Choroid plexus epithelial cell (primary cell): ENCODE data around the gene PANK4.

Source experiments
- DNase-seq: peaks from one replicate; pipeline ENCODE4 v3.0.0-alpha.2; 2010; ENCODE audit warnings: low read depth
- H3K4me3 ChIP-seq: 2 replicates; pipeline ENCODE4 v1.5.1; 2011; ENCODE audit warnings: low read depth, mild to moderate bottlenecking, control low read depth, low read length, moderate library complexity
- CTCF ChIP-seq: conservative IDR thresholded peaks from 2 replicates; pipeline ENCODE4 v1.5.1; 2011; ENCODE audit warnings: low read depth, mild to moderate bottlenecking, control low read depth, inconsistent platforms, low read length, moderate library complexity

PANK4 gene

DNA sequence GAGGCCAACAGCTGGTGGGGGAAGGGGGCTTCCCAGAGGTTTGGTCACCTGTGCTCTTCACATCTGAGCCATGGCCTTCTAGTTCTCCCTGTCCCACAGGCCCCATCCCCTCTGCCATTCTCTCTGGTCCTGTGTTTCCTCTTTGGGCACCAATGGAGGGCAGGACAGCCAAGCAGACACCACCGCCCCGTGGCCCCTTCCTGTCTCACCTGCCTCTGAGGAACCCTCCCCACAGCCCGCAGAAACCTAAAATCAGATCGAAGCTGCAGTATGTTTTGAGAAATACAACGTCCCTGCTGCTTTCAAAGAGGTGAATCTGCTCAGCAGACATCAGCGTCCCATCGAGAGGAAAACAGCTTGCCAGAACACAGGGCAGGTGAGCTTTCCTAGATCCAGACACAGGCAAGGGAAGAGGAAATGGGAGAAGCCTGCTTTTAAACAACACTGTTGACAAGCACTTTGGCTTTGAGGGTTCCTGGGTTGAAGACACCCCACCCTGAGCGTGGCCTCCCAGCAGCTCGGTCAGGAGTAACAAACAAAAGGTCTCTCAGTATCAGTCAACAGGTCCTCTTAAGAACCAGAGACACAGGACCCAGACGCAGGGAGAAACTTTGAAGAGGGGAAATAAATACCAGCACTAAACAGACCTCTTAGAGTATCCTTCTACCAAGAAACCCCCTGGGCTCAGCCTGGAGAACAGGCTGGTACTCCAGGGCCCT lies 2.3 kb downstream of the PANK4 start:
- TF ChIP-seq CTCF, result no peak
- no peak overlapping the region for H3K4me3 ChIP-seq
- DNase-seq, result no peak

DNA sequence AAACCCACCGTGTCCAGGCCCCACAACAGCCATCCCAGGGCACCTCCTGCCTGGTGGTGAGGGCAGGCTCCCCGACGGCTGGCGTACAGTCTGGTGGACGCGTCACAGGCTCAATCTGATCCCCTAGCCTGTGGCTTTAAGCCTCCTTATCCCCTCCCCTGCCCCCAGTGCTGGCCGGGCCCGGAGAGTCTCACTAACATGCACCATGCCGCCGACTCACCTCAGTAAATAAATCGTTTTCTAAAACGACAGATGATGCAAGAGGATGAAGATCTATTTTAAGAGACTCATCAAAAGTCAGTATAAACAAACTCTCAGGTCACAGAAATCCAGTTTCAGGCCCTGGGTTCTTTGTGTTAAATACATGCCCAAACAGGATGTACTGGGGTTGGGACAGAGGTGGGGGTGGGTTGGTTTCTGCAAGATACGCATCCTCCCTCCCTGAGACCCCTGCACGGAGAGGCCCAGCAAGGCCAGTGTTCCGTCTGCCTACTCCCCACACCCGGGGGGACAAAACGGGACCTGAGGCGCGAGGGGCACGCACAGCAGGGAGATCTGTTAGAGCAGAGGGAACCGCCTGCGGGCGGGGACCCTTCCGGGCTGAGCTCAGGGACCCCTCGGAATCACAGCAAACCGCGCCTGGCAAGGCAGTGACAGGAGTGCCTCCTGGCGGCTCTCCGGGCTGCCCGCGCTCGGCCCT lies 3.1 kb downstream of the PANK4 start:
- no peak overlapping the region for H3K4me3 ChIP-seq
- peak; percentile 39 for TF ChIP-seq CTCF
- DNase-seq, result no peak

- no peak overlapping the region for H3K4me3 ChIP-seq
- no peak for DNase-seq
- no peak for TF ChIP-seq CTCF
Measured at GRCh38 chr1:2522230-2522629, 4.2 kb downstream of the PANK4 start.

DNA sequence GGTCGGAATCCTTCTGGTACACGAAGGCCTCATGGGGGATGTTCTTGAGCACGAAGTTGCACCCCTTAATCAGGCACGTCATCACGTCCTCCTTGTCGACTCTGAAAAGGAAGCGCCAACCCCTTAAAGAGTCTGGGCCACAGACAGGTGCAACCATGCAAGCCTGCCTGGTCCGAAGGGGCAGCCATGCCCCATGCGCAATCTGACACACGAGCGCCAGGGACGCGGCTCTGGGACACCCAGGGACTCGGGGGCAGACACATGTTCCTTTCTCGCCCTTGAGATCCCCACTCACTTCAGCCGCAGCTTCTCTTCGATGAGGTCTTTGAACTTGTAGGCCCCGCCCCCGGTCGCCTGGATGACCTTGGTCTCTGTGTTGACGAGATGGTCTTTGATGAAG lies 5.6 kb downstream of the PANK4 start:
- DNase-seq, result no peak
- no peak for TF ChIP-seq CTCF
- H3K4me3 ChIP-seq, result no peak overlapping the region

DNA sequence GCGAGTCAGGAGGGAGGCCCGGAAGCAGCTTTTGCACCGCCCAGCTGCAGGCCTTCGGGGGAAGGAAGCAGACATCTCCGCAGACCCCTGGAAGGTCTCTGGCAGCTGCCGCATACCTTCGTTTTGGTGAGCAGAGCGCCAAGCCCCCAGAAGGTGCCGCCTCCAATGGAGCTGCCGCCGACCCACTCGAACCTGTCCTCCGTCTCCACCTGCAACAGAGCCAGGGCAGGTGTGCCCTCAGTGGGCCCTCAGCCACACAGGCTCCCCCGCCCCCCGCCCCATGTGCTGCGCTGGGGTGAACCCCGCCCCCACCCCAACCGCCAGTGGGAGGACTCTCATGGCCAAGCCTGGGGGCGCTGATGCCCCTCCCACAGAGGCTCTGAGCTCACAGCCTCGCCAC lies 6.2 kb downstream of the PANK4 start:
- no peak for TF ChIP-seq CTCF
- no peak overlapping the region for H3K4me3 ChIP-seq
- DNase-seq, result no peak

DNA sequence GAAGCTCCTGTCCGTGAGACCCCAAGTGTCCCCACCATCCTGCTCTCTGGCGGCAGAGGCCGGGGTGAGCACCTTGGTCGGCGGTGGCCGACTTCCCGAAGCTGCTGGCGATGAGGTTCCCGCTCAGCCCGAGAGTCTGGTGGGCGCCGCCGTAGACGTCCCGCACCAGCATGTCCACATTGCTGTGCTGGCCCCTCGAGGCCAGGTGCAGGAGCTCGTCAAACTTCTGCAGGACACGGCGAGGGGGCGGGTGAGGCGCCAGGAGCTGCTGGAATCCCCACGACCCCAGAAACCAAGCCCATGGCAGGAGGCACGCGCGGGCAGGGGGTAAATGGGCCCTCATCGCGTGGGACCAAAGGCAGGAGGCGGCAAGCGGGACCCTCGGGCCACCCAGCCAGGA lies 6.7 kb downstream of the PANK4 start:
- no peak for DNase-seq
- no peak overlapping the region for H3K4me3 ChIP-seq
- no peak for TF ChIP-seq CTCF
